HCT116 (cell line): ENCODE data around the gene MTX2. TPM values are rescaled to one million over a fixed set of nuclear protein-coding genes. Genes with fewer than 3 reads are reported as not detected.

ENCODE experiments used
- ATAC-seq: fragments of 200-7000 bp; cut with Tn5 transposase; 2 replicates; pipeline ENCODE4 v1.9.1; 2020; ENCODE audit warnings: mild to moderate bottlenecking, moderate library complexity
- BruUV-seq: library from RNA; stranded (reverse); fragments of 400-500 nt; replicated peaks from 2 replicates; lab custom pipeline; 2021; lab: Mats Ljungman, UMichigan
- CTCF ChIA-PET: fragments of 300-600 bp; sonication (Branson Sonifier 250); formaldehyde crosslinking; loops from one replicate; lab custom pipeline; 2021; ENCODE audit warnings: antibody characterized with exemption; lab: Charles Lee
- POLR2A ChIA-PET: fragments of 300-600, 350-600 bp; sonication (Branson Sonifier 250); formaldehyde crosslinking; loops from one replicate; lab custom pipeline; 2021; ENCODE audit warnings: antibody characterized with exemption; lab: Charles Lee
- RAD21 ChIA-PET, 2 experiments: fragments of 300-600 bp; sonication (Branson Sonifier 250); formaldehyde crosslinking; loops; one replicate each; lab custom pipeline; 2023; ENCODE audit warnings: low total read pairs in 2 of 2; ENCODE audit not compliant: uncharacterized antibody in 2 of 2, unreplicated experiment in 2 of 2, low non-redundant PET in 1 of 2; lab: Charles Lee
- DNase-seq: peaks from one replicate; pipeline ENCODE4 v3.0.0-alpha.2; 2010; ENCODE audit warnings: low read depth, low spot score
- H2AFZ ChIP-seq: fragments of 200-600 bp; shearing (Covaris generic), sonication (generic); 2 replicates; pipeline ENCODE4 v1.6.1; 2017; ENCODE audit warnings: low read depth, mixed run types, mixed read lengths, antibody characterized with exemption, low read length; ENCODE audit not compliant: poor library complexity, severe bottlenecking
- H3K27ac ChIP-seq: 2 replicates; pipeline ENCODE4 v1.5.1; 2012; ENCODE audit warnings: low read depth, low read length
- H3K27me3 ChIP-seq: fragments of 200-600 bp; sonication (generic); 2 replicates; pipeline ENCODE4 v1.6.1; 2016; ENCODE audit warnings: mixed run types, low read length, mixed read lengths; ENCODE audit not compliant: insufficient read depth
- H3K36me3 ChIP-seq, 2 experiments: fragments of 200-500 bp in 1 of 2; fragments of 200-600 bp in 1 of 2; sonication (Bioruptor generic) in 1 of 2; sonication (generic) in 1 of 2; 2 replicates each; pipeline versions ENCODE4 v1.5.1 to v1.6.1; 2014 to 2016; ENCODE audit warnings: low read length in 2 of 2, inconsistent platforms in 1 of 2, mixed read lengths in 1 of 2, mixed run types in 1 of 2; ENCODE audit not compliant: insufficient read depth in 2 of 2, control insufficient read depth in 1 of 2
- H3K4me1 ChIP-seq, 2 experiments: fragments of 200-600 bp in 1 of 2; sonication (generic) in 1 of 2; 2 replicates each; pipeline versions ENCODE4 v1.5.1 to v1.6.1; 2012 to 2017; ENCODE audit warnings: low read length in 2 of 2, inconsistent platforms in 1 of 2, mild to moderate bottlenecking in 1 of 2, mixed read lengths in 1 of 2, mixed run types in 1 of 2, moderate library complexity in 1 of 2; ENCODE audit not compliant: insufficient read depth in 2 of 2, control insufficient read depth in 1 of 2
- H3K4me2 ChIP-seq: fragments of 200-600 bp; sonication (generic); 2 replicates; pipeline ENCODE4 v1.6.1; 2017; ENCODE audit warnings: mixed run types, low read length, mixed read lengths
- H3K4me3 ChIP-seq, 2 experiments: fragments of 200-600 bp in 1 of 2; sonication (generic) in 1 of 2; replicated peaks in 1 of 2; 2 replicates each; pipeline ENCODE4 v1.5.1; 2011 to 2016; ENCODE audit warnings: low read length in 2 of 2, control low read depth in 1 of 2, low read depth in 1 of 2, mild to moderate bottlenecking in 1 of 2, mixed read lengths in 1 of 2, mixed run types in 1 of 2
- H3K79me2 ChIP-seq: fragments of 200-600 bp; sonication (generic); 2 replicates; pipeline ENCODE4 v1.6.1; 2017; ENCODE audit warnings: mild to moderate bottlenecking, mixed run types, low read length, moderate library complexity, mixed read lengths; ENCODE audit not compliant: insufficient read depth
- H3K9ac ChIP-seq: fragments of 200-600 bp; sonication (generic); 2 replicates; pipeline ENCODE4 v1.6.1; 2016; ENCODE audit warnings: low read length, mixed read lengths
- H3K9me2 ChIP-seq: fragments of 200-600 bp; sonication (generic), shearing (Covaris generic); 2 replicates; pipeline ENCODE4 v1.6.1; 2017; ENCODE audit warnings: mixed run types, mild to moderate bottlenecking, moderate library complexity; ENCODE audit not compliant: insufficient read depth
- H3K9me3 ChIP-seq, 2 experiments: fragments of 200-500 bp in 1 of 2; fragments of 200-600 bp in 1 of 2; sonication (Bioruptor generic) in 1 of 2; sonication (generic) in 1 of 2; 2 replicates each; pipeline ENCODE4 v1.6.1; 2014 to 2017; ENCODE audit warnings: low read length in 2 of 2, mixed read lengths in 2 of 2, inconsistent platforms in 1 of 2, low read depth in 1 of 2, mild to moderate bottlenecking in 1 of 2, mixed run types in 1 of 2, moderate library complexity in 1 of 2; ENCODE audit not compliant: control insufficient read depth in 1 of 2, insufficient read depth in 1 of 2
- H4K20me1 ChIP-seq: fragments of 200-600 bp; sonication (generic), shearing (Covaris generic); 2 replicates; pipeline ENCODE4 v1.6.1; 2017; ENCODE audit warnings: mixed run types, mild to moderate bottlenecking, moderate library complexity; ENCODE audit not compliant: insufficient read depth
- CBX3 ChIP-seq: IDR thresholded peaks from 2 replicates; pipeline ENCODE4 v1.6.1; 2012; ENCODE audit warnings: low read depth
- EGR1 ChIP-seq: IDR thresholded peaks from 2 replicates; pipeline ENCODE4 v1.6.1; 2012; ENCODE audit warnings: low read depth
- ELF1 ChIP-seq: IDR thresholded peaks from 2 replicates; pipeline ENCODE4 v1.6.1; 2012; ENCODE audit warnings: low read depth, borderline replicate concordance
- JUND ChIP-seq: IDR thresholded peaks from 2 replicates; pipeline ENCODE4 v1.6.1; 2012
- POLR2AphosphoS5 ChIP-seq: IDR thresholded peaks from 2 replicates; pipeline ENCODE4 v1.6.1; 2011; ENCODE audit warnings: mild to moderate bottlenecking, low read depth, low read length, moderate library complexity
- REST ChIP-seq: IDR thresholded peaks from 2 replicates; pipeline ENCODE4 v1.6.1; 2012; ENCODE audit warnings: low read depth
- SIN3A ChIP-seq: IDR thresholded peaks from 2 replicates; pipeline ENCODE4 v1.6.1; 2012; ENCODE audit warnings: low read depth
- TCF7L2 ChIP-seq: IDR thresholded peaks from 2 replicates; pipeline ENCODE4 v1.7.0; 2011; ENCODE audit warnings: borderline replicate concordance, inconsistent platforms; ENCODE audit not compliant: insufficient read depth, insufficient read length; ENCODE audit errors: extremely low read depth
- YY1 ChIP-seq: IDR thresholded peaks from 2 replicates; pipeline ENCODE4 v1.6.1; 2011; ENCODE audit warnings: low read length, low read depth, moderate library complexity, mild to moderate bottlenecking; ENCODE audit not compliant: insufficient replicate concordance; ENCODE audit errors: extremely low read depth
- ZFX ChIP-seq: fragments of 450-650 bp; IDR thresholded peaks from 2 replicates; pipeline ENCODE4 v1.6.1; 2017
- ZNF274 ChIP-seq: fragments of 200-500 bp; sonication (Bioruptor generic); IDR thresholded peaks from 2 replicates; pipeline ENCODE4 v1.6.1; 2014; ENCODE audit warnings: mild to moderate bottlenecking, low read depth, low read length, inconsistent platforms
- intact Hi-C: fragments of 100-400 bp; cut with micrococcal nuclease; formaldehyde crosslinking; loops from 2 replicates; pipeline ENCODE4 v1.10.0; 2022
- total RNA-seq: library from RNA; stranded (reverse); gene quantifications from one replicate; pipeline ENCODE4 v1.2.1, GENCODE V29; 2021; ENCODE audit not compliant: unreplicated experiment

MTX2 gene
- total RNA-seq, 1 experiment from 2014 or later, result 38.9 TPM

- H3K9me3 ChIP-seq, result peaks cover 4 to 11% of the 10 kb centered on the region in 2 experiments; a peak in 3 of 4 replicates
- H3K4me2 ChIP-seq, result no peak overlapping the region
- H3K36me3 ChIP-seq, result no peaks in the 10 kb centered on the region
- ATAC-seq (no peak), DNase-seq (no peak)
- H3K79me2 ChIP-seq, result no peaks in the 10 kb centered on the region
- BruUV-seq, result no TSS peak
- H3K4me3 ChIP-seq, result no peak overlapping the region
- intact Hi-C loops, result no loop called here
- H3K27ac ChIP-seq, result no peak overlapping the region
- H3K9me2 ChIP-seq, result no peaks in the 10 kb centered on the region; the same call in 1 of the 2 replicates
- no peak overlapping the region for H2AFZ ChIP-seq
- no peaks in the 10 kb centered on the region for H4K20me1 ChIP-seq
- no peaks in the 10 kb centered on the region for H3K4me1 ChIP-seq
- TF ChIP-seq ELF1, result no peak
- TF ChIP-seq YY1, result no peak
- TF ChIP-seq REST, result no peak
- TF ChIP-seq EGR1, result no peak
- TF ChIP-seq CBX3, result no peak
- no peak for TF ChIP-seq JUND
- no peak for TF ChIP-seq ZFX
- TF ChIP-seq POLR2AphosphoS5, result no peak
- TF ChIP-seq ZNF274, result no peak
- TF ChIP-seq SIN3A, result no peak
- no peak for TF ChIP-seq TCF7L2
- RAD21 ChIA-PET, result no interaction called here
- CTCF ChIA-PET, result no interaction called here
- POLR2A ChIA-PET, result no interaction called here
- no peak overlapping the region for H3K9ac ChIP-seq
- H3K27me3 ChIP-seq, result no peaks in the 10 kb centered on the region
These were observed 109.1 kb downstream of the MTX2 start for GRCh38 chr2:176378323-176378722.
